ENCODE measurements around the gene TEKT2.

TEKT2 gene

GRCh38 chr1:36135796-36136195 is 51.9 kb downstream of the TEKT2 start:
- Histone ChIP-seq H4K20me1 (ENCODE audit: insufficient read depth, low read length, poor library complexity, severe bottlenecking) (no peaks in the 10 kb centered on the region), H3K4me2 (ENCODE audit: low read depth, low read length, poor library complexity, severe bottlenecking) (no peak overlapping the region), H3K9ac (ENCODE audit: low read depth, low read length, poor library complexity, severe bottlenecking) (no peak overlapping the region), H3K9me3 (ENCODE audit: insufficient read depth, low read depth, low read length) (no peaks in the 10 kb centered on the region), H2AFZ (ENCODE audit: low read length) (no peak overlapping the region), H3K27me3 (ENCODE audit: insufficient read depth, low read length, poor library complexity, severe bottlenecking) (no peaks in the 10 kb centered on the region), H3K36me3 (ENCODE audit: insufficient read depth, low read length) (peaks cover 27% of the 10 kb centered on the region; the same call in 1 of the 2 replicates), H3F3A (ENCODE audit: low read depth) (no peaks in the 10 kb centered on the region), H3K4me3 (ENCODE audit: low read length, poor library complexity, severe bottlenecking) (no peak overlapping the region), H3K4me1 (ENCODE audit: insufficient read depth, low read length, poor library complexity, severe bottlenecking) (no peaks in the 10 kb centered on the region), H3K79me2 (ENCODE audit: insufficient read depth, low read length) (no peaks in the 10 kb centered on the region), H3K9me2 (replicated peaks; ENCODE audit: low read depth, low read length) (no peaks in the 10 kb centered on the region)
- no peak for TF ChIP-seq CTCF (conservative IDR thresholded peaks at IDR 0.05; ENCODE audit: low read length)
- no peak for TF ChIP-seq EZH2phosphoT487 (IDR thresholded peaks at IDR 0.05; ENCODE audit: borderline replicate concordance)

- no peak overlapping the region for H3K4me2 ChIP-seq (ENCODE audit: low read depth, low read length, poor library complexity, severe bottlenecking)
- H3K4me1 ChIP-seq (ENCODE audit: insufficient read depth, low read length, poor library complexity, severe bottlenecking), result no peaks in the 10 kb centered on the region
- H3K4me3 ChIP-seq (ENCODE audit: low read length, poor library complexity, severe bottlenecking), result no peak overlapping the region
- H2AFZ ChIP-seq (ENCODE audit: low read length), result no peak overlapping the region
- H3K9me3 ChIP-seq (ENCODE audit: insufficient read depth, low read depth, low read length), result no peaks in the 10 kb centered on the region
- no peaks in the 10 kb centered on the region for H4K20me1 ChIP-seq (ENCODE audit: insufficient read depth, low read length, poor library complexity, severe bottlenecking)
- no peaks in the 10 kb centered on the region for H3F3A ChIP-seq (ENCODE audit: low read depth)
- no peaks in the 10 kb centered on the region for H3K27me3 ChIP-seq (ENCODE audit: insufficient read depth, low read length, poor library complexity, severe bottlenecking)
- no peak overlapping the region for H3K9ac ChIP-seq (ENCODE audit: low read depth, low read length, poor library complexity, severe bottlenecking)
- H3K79me2 ChIP-seq (ENCODE audit: insufficient read depth, low read length), result peaks cover 4% of the 10 kb centered on the region; the same call in 1 of the 2 replicates
- H3K36me3 ChIP-seq (ENCODE audit: insufficient read depth, low read length), result peaks cover 27% of the 10 kb centered on the region; the same call in 1 of the 2 replicates
- TF ChIP-seq CTCF (conservative IDR thresholded peaks at IDR 0.05; ENCODE audit: low read length) (no peak), EZH2phosphoT487 (IDR thresholded peaks at IDR 0.05; ENCODE audit: borderline replicate concordance) (no peak)
- no peaks in the 10 kb centered on the region for H3K9me2 ChIP-seq (replicated peaks; ENCODE audit: low read depth, low read length)
These were observed 52.6 kb downstream of the TEKT2 start for GRCh38 chr1:36136535-36136934.

GRCh38 chr1:36137226-36137625 is 53.3 kb downstream of the TEKT2 start:
- H3K36me3 ChIP-seq (ENCODE audit: insufficient read depth, low read length), result peaks cover 27% of the 10 kb centered on the region; the same call in 1 of the 2 replicates
- H3K9me2 ChIP-seq (replicated peaks; ENCODE audit: low read depth, low read length), result no peaks in the 10 kb centered on the region
- no peak overlapping the region for H3K4me2 ChIP-seq (ENCODE audit: low read depth, low read length, poor library complexity, severe bottlenecking)
- no peak overlapping the region for H3K4me3 ChIP-seq (ENCODE audit: low read length, poor library complexity, severe bottlenecking)
- H3K4me1 ChIP-seq (ENCODE audit: insufficient read depth, low read length, poor library complexity, severe bottlenecking), result peaks cover 3% of the 10 kb centered on the region
- peaks cover 6% of the 10 kb centered on the region for H3K79me2 ChIP-seq (ENCODE audit: insufficient read depth, low read length)
- H4K20me1 ChIP-seq (ENCODE audit: insufficient read depth, low read length, poor library complexity, severe bottlenecking), result no peaks in the 10 kb centered on the region
- no peaks in the 10 kb centered on the region for H3F3A ChIP-seq (ENCODE audit: low read depth)
- no peak for TF ChIP-seq CTCF (conservative IDR thresholded peaks at IDR 0.05; ENCODE audit: low read length)
- TF ChIP-seq EZH2phosphoT487 (IDR thresholded peaks at IDR 0.05; ENCODE audit: borderline replicate concordance), result no peak
- no peak overlapping the region for H2AFZ ChIP-seq (ENCODE audit: low read length)
- H3K27me3 ChIP-seq (ENCODE audit: insufficient read depth, low read length, poor library complexity, severe bottlenecking), result no peaks in the 10 kb centered on the region
- H3K9me3 ChIP-seq (ENCODE audit: insufficient read depth, low read depth, low read length), result no peaks in the 10 kb centered on the region
- no peak overlapping the region for H3K9ac ChIP-seq (ENCODE audit: low read depth, low read length, poor library complexity, severe bottlenecking)

Measured in Loucy (cell line).